ENCODE data around the gene DPY19L3. TPM values are rescaled to one million over a fixed set of nuclear protein-coding genes. Genes with fewer than 3 reads are reported as not detected.

DPY19L3 gene
- 35.9 and 39.4 TPM in 2 replicates for total RNA-seq

GRCh38 chr19:32405431-32406160 lies at the start of gene DPY19L3:
DPY19L3 (plus strand) TSS chr19:32405770; CDS start chr19:32408254, 2,484 bp downstream.

Other genes starting within 250 kb of the DPY19L3 start
- 12.1 and 12.7 TPM in 2 replicates for gene ZNF507, start 60.2 kb upstream of the DPY19L3 start, total RNA-seq
- 145 and 153 TPM in 2 replicates for gene PDCD5, start 175.4 kb downstream of the DPY19L3 start, total RNA-seq

Measured in cardiac ventricle fibroblast (primary cell).